Testis (tissue), 2 donors: ENCODE data around the gene YTHDF1.

Source experiments
- POLR2A ChIP-seq: fragments of 450-650 bp; IDR thresholded peaks from one replicate; pipeline ENCODE4 v1.6.1; 2017; ENCODE audit warnings: antibody characterized with exemption, mild to moderate bottlenecking, moderate library complexity
- TF ChIP-seq, protein P1 (sequence below), 3 experiments: fragments of 450-650 bp in 2 of 3; fragments of 200-600 bp in 1 of 3; sonication (generic) in 1 of 3; IDR thresholded peaks; one replicate each; pipeline ENCODE4 v1.5.1; 2016 to 2019; ENCODE audit warnings: antibody characterized with exemption in 3 of 3, mild to moderate bottlenecking in 2 of 3, moderate library complexity in 1 of 3

DNA sequence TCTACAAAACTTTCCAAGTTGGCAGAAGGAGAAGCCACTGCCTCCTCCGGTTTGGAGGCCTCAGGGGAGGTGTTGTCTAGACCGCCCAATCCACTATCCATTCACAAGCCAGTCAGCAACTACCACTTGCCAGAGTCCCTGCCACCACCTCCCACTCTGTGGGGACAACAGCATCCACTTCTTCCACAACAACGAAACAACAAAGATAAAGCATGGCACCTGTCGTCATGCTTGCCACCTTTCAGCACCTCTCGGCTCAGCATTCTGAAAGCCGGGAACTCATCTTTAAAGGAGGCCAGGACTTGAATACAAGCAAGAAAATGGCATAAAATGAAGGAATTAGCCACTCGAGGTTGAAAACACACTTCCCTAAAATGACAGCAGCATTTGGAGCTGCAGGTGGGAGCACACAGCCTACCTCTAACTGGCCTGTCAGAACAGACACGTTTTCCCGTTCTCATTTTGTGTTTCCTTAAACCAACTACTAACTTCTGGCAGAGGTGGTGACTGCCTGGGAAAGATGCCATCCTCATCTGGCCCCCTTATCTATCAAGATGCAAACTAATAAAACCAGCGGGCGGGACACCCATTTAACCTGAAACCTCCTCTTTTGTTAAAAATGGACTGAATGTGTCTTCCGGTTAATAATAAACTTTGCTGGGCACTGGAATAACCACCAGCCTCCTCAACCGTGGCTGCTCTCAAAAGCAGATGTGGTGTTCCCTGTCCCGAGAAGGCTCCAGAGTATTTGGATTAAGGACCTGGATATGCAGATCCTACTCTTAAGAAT lies 21.7 kb downstream of the YTHDF1 start:
- no peak for TF ChIP-seq POLR2A
- TF ChIP-seq, protein P1, sequence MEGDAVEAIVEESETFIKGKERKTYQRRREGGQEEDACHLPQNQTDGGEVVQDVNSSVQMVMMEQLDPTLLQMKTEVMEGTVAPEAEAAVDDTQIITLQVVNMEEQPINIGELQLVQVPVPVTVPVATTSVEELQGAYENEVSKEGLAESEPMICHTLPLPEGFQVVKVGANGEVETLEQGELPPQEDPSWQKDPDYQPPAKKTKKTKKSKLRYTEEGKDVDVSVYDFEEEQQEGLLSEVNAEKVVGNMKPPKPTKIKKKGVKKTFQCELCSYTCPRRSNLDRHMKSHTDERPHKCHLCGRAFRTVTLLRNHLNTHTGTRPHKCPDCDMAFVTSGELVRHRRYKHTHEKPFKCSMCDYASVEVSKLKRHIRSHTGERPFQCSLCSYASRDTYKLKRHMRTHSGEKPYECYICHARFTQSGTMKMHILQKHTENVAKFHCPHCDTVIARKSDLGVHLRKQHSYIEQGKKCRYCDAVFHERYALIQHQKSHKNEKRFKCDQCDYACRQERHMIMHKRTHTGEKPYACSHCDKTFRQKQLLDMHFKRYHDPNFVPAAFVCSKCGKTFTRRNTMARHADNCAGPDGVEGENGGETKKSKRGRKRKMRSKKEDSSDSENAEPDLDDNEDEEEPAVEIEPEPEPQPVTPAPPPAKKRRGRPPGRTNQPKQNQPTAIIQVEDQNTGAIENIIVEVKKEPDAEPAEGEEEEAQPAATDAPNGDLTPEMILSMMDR (IDR thresholded peaks at IDR 0.05), result no peak
